GM21423 (cell line): Measurements from ENCODE around the gene CLK2.

ENCODE experiments used
- ATAC-seq: cut with Tn5 transposase; IDR thresholded peaks from one replicate; pipeline ENCODE4 v1.9.1; 2021; ENCODE audit warnings: mild to moderate bottlenecking, moderate library complexity; ENCODE audit not compliant: unreplicated experiment

The CLK2 gene

DNA sequence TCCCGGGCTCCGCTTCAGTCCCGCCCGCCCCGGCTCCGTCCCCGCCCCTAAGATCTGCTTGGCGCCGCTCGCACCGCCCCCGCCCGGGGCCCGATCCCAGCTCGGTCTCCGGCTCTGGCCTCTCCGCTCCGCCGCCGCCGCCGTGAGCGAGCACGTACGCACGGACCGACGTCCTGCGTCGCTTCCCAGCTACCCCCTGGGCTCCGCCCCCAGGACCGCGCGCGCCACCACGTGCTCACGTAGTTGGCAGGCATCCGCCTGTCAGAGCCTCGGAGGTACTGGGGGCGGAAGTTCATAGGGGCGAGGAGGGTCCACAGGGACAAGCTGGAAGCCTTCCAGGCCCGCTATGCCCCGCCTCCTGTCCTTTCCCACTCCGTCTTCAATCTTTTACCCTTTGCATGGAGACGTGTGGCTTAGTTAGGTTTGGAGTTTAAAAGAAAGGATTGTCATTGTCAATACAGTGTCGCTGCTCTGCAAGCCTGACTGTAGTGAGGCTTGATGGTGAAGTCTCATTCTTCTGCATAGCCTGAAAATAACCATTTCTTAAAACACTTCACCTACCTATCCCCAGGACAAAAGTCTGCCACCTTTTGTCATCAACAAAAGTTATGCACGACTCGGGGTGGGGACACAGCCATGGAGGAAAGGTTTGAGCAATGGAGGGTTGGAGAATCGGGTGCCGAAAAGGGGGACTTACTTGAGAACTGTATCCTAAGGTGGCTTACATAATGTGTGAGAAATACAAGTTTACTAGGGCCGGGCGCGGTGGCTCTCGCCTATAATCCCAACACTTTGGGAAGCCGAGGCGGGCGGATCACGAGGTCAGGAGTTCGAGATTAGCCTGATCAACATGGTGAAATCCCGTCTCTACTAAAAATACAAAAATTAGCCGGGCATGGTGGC is at the start of gene CLK2:
Gene CLK2, minus strand, starts transcription at position 162 of the 903 bp plus-strand sequence. CDS start 2,527 bp downstream, outside the sequence.
- ATAC-seq, result peak; percentile 77

DNA sequence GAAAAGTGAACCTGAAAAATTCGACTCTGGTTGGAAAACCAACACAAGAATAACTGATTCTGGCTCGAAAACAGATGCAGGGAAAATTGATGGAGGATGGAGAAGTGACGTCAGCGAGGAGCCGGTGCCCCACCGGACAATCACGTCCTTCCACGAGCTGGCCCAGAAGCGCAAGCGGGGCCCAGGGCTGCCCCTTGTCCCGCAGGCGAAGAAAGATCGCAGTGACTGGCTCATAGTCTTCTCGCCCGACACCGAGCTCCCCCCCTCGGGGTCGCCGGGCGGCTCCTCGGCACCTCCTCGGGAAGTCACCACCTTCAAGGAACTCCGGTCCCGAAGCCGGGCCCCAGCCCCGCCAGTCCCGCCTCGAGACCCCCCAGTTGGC is 49.3 kb upstream of the CLK2 start:
- ATAC-seq, result no peak

DNA sequence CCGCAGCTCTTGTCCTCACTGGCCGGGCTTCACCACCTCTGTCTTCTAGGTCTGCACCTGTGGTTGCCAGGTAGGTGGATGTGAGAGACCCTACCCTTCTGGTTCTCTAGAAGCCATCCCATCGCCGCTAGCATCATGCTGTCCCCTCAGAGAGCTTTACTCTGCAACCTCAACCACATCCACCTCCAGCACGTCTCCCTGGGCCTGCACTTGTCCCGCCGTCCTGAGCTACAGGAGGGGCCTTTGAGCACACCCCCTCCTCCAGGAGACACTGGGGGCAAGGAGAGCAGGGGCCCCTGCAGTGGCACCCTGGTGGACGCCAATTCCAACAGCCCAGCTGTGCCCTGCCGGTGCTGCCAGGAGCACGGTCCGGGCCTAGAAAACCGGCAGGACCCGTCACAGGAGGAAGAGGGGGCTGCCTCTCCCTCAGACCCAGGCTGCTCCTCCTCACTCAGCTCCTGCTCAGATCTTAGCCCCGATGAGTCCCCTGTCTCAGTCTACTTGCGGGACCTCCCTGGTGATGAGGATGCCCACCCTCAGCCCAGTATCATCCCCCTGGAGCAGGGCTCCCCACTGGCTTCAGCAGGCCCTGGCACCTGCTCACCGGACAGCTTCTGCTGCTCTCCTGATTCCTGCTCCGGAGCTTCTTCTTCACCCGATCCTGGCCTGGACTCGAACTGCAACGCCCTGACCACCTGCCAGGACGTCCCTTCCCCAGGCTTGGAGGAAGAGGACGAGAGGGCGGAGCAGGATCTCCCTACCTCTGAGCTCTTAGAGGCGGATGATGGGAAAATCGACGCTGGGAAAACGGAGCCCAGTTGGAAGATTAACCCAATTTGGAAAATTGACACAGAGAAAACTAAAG is 48.6 kb upstream of the CLK2 start:
- no peak for ATAC-seq

DNA sequence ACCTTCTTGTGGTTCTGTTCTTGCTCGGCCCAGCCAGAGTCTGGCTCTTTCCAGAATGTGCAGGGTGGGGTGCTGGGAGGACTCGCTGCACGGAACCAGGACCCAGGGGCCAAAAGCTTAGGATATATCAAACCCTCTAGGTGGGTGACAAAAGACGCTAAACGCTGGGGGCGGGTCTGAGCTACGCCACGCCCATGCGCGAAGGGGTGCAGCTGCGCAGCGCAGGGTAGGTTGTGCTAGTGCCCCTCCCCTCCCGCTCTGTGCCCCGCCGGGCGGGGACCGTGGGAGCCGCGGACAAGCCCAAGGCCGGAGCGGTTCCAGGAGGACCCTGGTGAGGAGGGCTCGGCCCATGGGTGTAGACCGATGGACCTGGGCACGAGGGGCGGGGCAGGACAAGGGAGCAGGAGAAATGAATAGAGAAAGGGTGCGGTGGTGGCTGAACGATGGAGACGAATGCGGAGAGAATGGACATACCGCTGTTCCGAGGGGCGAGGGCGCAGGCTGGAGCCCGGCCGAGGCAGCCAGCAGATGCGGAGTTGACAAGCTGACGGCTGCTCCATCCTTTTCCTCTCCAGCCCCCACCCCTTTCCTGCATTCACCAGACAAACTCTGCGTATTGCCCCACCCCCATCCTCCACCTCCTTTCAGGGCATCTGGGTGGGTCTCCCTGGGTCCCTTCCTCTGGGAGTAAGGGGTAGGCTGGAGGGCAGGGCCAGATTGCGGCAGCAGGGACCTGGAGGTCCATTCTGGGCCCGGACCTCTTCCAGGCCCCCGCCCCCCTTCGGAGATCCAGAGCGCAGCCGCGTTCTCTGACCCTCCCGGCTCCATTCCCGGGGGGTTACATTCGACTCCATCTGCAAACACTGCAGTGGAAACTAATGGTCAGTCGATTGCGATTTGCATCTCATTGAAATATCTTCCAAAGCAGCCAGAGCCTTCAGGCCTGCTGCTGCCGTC is 47.6 kb upstream of the CLK2 start, which contains the start of gene RUSC1:
Gene RUSC1, plus strand, starts transcription at position 234 of the 957 bp plus-strand sequence. CDS start 880 bp downstream, outside the sequence.
- ATAC-seq, result no peak

DNA sequence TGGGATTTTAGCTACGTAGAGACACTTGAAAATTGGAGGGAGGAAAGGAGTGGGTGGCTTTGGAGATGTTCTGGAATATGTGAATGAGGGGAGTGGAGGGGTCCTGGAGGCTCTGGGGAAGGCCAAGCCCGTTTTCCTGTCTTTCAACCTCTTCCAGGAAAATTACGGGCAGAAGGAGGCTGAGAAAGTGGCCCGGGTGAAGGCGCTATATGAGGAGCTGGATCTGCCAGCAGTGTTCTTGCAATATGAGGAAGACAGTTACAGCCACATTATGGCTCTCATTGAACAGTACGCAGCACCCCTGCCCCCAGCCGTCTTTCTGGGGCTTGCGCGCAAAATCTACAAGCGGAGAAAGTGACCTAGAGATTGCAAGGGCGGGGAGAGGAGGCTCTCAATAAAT is 46.9 kb upstream of the CLK2 start:
- ATAC-seq, result no peak

DNA sequence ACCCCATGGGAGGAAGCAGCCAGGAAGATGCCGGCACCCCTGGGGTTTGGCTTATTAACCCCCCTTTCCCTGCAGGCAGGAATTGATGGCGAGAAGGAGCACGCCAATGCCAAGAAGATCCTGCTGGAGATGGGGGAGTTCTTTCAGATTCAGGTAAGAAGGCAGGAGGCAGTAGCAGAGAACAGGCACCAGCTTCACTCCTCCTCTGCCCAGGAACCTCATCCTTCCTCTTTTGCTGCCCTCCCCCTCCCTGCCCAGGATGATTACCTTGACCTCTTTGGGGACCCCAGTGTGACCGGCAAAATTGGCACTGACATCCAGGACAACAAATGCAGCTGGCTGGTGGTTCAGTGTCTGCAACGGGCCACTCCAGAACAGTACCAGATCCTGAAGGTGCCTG is 46.2 kb upstream of the CLK2 start:
- ATAC-seq, result no peak

DNA sequence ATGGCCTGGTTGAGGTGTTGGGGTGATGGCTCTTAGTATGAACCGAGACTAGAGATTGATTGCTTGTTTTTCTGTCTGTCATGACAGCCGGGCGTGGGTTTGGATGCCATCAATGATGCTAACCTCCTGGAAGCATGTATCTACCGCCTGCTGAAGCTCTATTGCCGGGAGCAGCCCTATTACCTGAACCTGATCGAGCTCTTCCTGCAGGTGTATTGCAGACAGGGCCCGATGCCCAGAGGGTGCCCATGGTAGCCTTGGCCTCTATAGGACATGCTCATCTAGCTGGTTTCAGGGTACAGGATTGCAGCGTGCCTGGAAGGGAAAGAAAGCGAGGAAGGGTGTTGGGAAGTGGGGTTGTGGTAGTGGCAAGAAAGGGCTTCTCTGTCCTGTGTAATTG is 44.8 kb upstream of the CLK2 start:
- no peak for ATAC-seq

DNA sequence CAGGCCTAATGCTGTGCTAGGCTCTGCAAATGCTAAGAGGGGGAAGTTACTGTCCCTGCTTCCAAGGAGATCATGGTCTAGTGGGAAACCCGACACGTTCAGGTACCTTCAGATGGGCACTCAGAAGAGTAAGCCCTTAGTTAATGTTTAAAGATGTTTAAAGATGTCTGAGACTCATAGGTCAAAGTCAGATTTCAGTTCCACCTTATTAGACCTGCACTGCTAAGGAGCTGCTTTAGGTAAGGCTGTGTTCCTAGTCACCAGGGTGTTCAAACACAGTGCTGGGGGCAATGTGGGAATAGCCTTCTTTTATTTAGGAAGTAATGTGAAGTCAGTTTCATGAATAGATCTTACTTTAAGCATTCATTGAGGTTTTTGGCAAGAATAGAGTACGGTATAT is 43.6 kb upstream of the CLK2 start:
- no peak for ATAC-seq

DNA sequence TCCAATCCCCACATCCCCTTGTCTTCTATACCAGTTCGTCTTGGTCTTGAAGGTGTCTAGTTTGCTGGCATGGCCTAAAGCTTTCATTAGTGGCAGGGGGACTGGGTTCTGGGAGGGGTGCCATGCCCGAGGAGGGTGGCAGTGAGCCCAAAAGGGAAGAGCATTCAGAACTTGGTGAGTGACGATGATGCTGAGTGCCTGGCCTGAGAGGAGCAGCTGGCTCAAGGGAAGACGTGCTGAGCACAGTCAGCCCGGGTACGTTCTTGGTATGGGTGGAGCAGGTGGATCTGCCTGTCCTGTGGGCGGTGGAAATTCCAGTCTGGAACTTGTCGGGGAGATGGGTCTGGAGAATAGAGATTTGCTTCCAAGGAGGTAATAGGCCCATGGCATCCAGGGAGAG is 40.0 kb upstream of the CLK2 start:
- ATAC-seq, result no peak

DNA sequence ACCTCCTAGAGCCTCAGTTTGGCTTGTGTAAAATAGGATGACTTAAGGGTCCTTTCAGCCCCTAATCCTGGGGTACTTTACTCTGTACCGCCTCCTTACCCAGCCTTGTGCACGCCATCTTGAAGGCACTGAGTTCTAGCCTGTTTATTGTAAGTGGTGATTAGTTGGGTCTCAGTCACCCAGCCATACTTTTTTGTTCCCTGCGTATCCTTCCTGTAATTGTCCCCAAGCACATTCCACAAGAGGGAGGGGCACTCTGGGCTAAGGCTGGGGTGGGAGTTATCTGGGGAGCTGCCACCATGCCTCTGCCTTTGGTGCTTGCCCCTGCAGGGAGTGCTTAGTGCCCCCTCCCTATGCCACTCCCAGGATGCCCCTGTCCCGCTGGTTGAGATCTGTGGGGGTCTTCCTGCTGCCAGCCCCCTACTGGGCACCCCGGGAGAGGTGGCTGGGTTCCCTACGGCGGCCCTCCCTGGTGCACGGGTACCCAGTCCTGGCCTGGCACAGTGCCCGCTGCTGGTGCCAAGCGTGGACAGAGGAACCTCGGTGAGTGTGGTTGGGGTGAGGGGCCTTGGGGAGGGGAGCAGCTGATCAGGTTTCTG is 36.2 kb upstream of the CLK2 start:
- ATAC-seq, result no peak

DNA sequence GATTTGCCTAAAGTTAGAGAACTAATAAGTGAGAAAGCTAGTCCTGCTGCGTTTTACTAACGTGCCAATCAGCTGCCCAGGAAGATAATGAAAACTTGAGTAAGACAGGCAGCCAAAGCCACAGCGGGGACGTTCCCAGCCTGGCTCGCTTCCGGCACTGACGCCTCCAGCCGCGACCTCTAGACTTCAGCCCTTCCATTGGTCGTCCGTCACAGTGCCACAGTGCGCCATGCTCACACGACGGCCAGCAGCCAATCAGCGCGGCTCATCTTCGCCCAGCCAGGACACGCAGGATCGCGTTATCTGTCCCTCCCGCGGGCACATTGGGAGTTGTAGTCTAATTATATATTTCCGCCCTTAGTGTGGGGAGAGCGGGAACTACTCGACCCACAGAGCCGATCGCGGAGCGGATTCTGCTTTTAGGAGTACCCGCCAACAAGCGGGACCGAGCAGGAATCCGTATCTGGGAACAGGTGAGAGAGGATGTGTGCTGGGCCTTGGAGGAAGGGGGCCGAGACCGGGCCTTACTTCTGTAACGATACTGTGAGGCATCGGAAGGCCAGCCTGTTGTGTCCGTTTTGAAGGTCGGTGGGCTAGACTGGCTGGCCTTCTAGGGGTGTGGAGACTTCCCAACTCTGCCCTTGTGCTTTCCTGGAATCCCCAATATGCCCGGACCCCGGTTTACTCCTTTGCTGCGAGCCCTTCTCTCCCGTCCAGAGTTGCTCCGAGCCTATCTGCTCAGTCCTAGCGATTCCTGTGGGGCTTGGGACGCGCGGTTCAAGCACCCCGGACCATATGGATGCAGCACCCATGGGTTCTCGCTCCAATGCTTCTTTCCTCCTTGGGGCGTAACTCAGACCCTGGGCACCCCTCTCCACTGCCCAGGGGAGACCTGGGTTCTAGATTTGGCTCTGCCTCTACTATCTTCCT is 35.5 kb upstream of the CLK2 start, which contains the start of gene FDPS:
Gene FDPS, plus strand, starts transcription at position 374 of the 930 bp plus-strand sequence. CDS start 924 bp downstream, outside the sequence.
- peak; percentile 93 for ATAC-seq

DNA sequence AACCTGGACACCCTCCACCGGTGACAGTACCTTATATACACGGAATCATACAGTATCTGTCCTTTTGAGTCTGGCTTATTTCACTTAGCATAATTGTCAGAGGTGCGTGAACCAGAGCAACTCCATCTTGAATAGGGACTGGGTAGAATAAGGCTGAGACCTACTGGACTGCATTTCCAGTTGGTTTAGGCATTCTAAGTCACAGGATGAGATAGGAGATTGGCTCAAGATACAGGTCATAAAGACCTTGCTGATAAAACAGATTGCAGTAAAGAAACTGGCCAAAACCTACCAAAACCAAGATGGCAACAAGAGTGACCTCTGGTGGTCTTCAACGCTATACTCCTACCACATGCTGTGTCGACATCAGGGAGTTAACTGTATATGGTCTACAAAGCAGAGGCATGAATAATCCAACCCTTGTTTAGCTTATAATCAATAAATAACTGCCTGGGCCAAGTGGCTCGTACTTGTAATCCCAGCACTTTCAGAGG is 34.0 kb upstream of the CLK2 start:
- ATAC-seq, result no peak

DNA sequence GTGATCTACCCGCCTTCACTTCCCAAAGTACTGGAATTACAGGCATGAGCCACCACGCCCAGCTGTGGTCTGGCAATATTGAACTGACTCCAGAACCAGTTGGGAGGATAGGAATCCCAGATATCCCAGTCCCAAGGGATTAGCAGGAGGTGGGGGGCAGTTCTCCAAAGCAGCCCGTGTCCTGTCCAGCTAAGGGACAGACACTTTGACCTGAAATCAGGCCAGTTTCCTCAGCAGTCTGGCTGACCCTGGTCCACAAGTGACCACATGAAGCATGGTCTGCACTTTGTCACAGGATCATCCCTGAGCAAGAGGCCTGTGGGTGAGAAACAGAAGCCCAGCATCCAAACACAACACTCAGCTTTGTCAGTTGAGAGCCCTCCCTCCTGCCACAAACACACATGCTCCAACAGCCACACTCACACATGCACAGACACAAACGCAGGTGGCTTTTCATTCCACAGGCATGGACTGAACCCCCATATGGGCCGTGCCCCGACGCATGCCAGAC is 32.6 kb upstream of the CLK2 start:
- no peak for ATAC-seq

DNA sequence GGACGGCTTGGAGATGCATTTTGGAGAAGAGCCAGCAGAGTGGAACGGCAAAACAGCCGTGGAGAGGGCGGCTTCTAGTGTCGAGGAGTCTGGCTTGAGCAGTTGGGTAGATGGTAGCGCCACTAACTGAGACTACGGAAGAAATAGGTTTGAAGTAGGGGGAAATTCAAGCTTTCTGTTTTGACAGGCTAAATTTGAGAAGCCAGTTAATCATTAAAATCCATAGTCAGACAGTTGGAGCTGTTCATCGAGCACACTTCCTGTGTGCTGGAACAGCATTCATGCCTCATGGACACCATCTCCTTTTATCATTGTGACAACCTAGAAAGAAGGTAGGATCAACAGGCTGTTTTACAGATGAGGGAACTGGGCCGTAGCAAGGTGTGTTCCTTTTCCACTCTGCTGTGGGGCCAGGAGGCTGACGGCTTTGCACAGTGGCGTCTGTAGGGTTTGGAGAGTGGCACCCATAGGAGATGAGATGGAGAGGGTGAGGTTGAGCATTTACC is 31.3 kb upstream of the CLK2 start:
- no peak for ATAC-seq

DNA sequence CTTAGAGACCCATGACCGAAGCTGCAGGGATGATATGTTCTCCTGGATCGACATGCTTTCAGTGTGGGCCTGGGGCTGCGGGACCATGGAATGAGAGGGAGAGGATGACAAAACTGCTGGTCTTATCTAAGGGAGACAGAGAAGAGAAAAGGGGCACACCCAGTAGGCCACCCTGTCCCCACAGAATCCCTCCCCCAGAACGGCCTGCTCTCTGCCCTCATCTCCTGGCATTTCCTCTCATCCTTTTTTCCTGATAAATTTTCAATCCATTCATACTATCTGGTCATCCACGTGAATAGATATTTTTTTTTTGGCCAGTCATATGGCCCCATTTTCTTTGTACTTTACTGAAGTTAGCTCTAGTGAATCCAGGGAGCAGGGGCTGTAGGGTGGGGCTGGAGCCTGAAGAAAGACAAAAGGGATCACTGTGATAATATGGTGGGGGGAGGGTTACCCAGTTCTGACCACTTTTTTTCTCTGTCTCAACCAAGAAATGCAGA is 28.1 kb upstream of the CLK2 start, which contains the start of gene PKLR:
Gene PKLR, minus strand, starts transcription at position 97 of the 500 bp plus-strand sequence. Its CDS starts 43 bp downstream, at position 54.
- no peak for ATAC-seq

DNA sequence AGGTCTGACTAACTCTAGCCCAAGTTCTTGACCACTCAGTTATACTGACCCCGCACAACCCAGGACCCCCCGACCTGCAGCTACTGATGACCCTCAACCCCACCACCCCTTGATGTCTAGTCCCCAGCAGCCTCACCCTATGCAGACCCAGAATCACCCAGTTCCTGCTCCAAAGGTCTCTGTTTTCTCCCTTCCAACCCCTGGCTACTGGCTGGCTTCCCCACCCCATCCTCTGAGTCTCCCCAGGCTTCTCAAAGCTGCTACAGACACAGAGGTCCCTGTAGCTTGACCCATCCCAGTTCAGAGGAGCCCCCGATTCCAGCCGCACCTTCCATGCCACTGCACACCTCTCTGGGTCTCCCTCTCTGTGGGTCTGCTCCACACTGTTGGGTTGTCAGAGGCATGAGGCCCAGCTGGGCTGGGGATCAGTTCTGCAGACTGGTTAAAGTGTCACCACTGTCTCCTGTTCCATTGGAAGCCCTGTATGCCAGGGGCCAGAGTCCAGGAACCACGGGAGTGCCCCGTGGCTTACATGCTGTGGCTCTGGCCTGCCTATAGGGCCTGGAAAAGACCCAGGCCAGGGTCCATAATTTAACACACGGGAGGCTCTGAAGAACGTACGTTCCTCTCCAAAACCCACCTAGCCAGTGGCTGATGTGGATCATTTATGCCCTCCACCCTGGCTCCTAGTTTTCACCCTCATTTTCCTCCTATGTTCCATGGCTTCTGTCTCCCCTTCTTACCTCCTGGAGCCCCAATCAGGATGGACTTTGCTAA is 27.4 kb upstream of the CLK2 start:
- ATAC-seq, result no peak

DNA sequence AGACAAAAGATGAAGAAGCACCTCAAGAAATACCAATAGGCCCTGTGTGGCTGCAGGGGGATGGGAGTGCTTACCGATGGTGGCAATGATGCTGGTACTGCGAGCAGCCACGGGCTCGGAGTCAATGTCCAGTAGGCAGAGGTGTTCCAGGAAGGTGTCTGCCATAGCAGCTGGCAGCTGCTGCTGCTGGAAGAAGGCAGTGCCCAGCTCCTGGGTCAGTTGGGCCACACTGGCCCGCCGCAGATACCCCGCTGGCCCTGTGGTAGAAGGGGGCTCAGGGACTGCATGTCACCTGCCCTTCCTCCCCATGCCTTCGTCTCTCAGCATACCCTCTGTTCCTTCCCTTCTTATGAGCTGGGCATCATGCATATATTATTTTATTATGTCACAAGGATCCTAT is 26.7 kb upstream of the CLK2 start:
- no peak for ATAC-seq
